ENCODE results near the gene MAPKAPK3. TPM values are rescaled to one million over a fixed set of nuclear protein-coding genes. Genes with fewer than 3 reads are reported as not detected.
A peak's percentile ranks its signal among the peaks of the same experiment; 100 is the strongest.
"Not testable (repeated sequence)": the region's sequence is repeated elsewhere in the genome, so short reads cannot be mapped to it uniquely, and the experiment has no call there.

MAPKAPK3 gene
- total and polyA plus RNA-seq, 12 donors: 40.6 to 101 (median 65.0) TPM

DNA sequence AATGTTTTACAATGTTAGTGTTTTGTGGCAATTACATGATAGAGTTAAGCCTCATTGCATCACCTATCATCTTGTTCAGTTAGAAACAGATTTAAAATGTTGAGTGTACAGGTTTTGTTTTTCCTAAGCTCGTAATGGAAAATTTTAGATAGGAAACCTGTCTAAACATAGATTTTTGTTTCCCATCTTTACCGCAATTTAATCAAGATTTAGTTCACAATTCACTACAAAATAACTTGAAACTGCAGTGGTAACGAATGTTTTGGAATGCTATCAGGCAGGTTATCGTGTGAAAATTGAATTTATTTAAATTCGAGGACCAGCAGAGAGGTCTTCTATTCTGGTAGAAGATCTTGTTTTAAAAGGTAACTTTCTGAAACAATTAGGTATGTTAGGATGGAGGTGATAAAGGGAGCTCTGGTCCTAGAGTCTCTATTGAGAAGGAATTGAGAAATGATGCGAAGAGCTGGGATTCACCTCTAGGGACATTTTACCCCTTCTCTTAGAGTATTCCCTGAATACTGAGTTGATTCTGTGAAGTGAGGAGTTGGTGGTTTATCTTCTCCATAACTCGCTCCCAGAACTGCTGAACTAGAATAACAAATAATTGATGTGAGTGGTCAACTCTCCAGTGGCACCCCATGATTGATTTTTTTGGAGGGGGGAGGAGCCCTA is 59.2 kb downstream of the MAPKAPK3 start:
- no peaks in the 10 kb centered on the region for H3K9me3 ChIP-seq (replicated peaks in 1 of 3)
- peaks cover 29% of the 10 kb centered on the region for H3K27me3 ChIP-seq
- TF ChIP-seq, protein P1, sequence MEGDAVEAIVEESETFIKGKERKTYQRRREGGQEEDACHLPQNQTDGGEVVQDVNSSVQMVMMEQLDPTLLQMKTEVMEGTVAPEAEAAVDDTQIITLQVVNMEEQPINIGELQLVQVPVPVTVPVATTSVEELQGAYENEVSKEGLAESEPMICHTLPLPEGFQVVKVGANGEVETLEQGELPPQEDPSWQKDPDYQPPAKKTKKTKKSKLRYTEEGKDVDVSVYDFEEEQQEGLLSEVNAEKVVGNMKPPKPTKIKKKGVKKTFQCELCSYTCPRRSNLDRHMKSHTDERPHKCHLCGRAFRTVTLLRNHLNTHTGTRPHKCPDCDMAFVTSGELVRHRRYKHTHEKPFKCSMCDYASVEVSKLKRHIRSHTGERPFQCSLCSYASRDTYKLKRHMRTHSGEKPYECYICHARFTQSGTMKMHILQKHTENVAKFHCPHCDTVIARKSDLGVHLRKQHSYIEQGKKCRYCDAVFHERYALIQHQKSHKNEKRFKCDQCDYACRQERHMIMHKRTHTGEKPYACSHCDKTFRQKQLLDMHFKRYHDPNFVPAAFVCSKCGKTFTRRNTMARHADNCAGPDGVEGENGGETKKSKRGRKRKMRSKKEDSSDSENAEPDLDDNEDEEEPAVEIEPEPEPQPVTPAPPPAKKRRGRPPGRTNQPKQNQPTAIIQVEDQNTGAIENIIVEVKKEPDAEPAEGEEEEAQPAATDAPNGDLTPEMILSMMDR (IDR thresholded peaks at IDR 0.05): no peak
- no peak for TF ChIP-seq POLR2A (IDR thresholded peaks at IDR 0.05)
- 76 to 83% (median 82%) methylated on average over 7 of the region's 7 CpGs for WGBS, 4 donors
- H3K27ac ChIP-seq: no peak overlapping the region
- no peaks in the 10 kb centered on the region for H3K36me3 ChIP-seq (replicated peaks in 1 of 2)
- H3K4me1 ChIP-seq (replicated peaks in 1 of 2): no peaks in the 10 kb centered on the region
- no peak for DNase-seq
- H3K4me3 ChIP-seq: no peak overlapping the region
- intact Hi-C loops (cut with DNase I): no loop called here

DNA sequence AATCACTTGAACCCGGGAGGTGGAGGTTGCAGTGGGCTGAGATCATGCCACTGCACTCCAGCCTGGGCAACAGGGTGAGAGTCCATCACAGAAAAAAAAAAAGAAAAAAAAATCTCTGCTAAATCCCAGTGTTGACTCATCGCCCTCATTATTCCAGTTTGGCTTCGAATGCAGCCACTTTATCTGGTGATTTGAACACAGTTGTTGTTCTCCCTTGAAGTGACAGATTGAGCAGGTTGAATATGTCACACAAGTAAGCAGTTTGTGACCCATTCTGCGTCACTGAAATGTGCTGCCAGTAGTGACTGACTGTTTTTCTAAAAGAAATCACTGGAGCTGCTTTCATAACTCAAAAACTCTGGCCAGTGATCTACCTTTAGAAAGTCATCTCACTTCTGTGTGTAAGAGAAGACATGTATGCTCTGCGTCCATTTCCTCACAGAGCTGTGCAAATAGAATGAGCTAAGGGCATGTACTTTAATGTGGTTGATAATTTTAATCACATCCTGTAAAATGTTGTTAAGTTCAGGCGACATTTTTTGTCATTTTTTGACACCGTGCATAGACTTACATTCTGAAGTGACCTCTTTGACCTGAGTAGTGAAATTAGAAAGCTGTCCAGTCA is 70.3 kb downstream of the MAPKAPK3 start:
- intact Hi-C loops (cut with DNase I): no loop called here
- WGBS, 4 donors: 64 to 74% (median 72%) methylated on average over 7 of the region's 7 CpGs
- TF ChIP-seq POLR2A (IDR thresholded peaks at IDR 0.05): no peak
- TF ChIP-seq, protein P1 (IDR thresholded peaks at IDR 0.05): no peak

DNA sequence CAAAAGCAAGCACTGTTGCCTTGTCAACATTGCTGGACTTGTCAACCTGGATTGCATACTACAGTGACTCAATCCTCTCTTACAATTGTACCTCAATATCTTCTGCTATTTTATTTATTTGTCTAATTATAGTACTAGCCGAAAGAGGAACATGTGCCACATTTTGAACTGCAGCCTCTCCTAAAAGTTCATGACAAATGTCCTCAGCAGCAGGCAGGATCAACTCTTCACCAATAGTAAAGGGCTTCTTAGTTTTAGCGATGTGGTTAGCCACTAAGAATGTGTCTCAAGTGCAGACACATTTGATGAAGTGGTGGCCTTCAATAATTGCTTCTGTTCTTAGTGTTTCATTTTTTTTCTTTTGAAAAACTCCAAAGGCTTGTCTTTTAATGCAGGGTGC is 71.0 kb downstream of the MAPKAPK3 start:
- 81 to 87% (median 84%) methylated on average over 2 of the region's 2 CpGs for WGBS, 4 donors
- H3K36me3 ChIP-seq (replicated peaks in 1 of 2): no peaks in the 10 kb centered on the region
- H3K4me3 ChIP-seq: no peak overlapping the region
- TF ChIP-seq POLR2A (IDR thresholded peaks at IDR 0.05): no peak
- TF ChIP-seq, protein P1 (IDR thresholded peaks at IDR 0.05): no peak
- intact Hi-C loops (cut with DNase I): no loop called here
- no peaks in the 10 kb centered on the region for H3K9me3 ChIP-seq (replicated peaks in 1 of 3)
- DNase-seq: no peak
- H3K27ac ChIP-seq: no peak overlapping the region
- H3K27me3 ChIP-seq: no peaks in the 10 kb centered on the region
- H3K4me1 ChIP-seq (replicated peaks in 1 of 2): no peaks in the 10 kb centered on the region

More for the DNA sequence above, 70.3 kb downstream of the MAPKAPK3 start:
- H3K4me3 ChIP-seq: no peak overlapping the region
- no peaks in the 10 kb centered on the region for H3K4me1 ChIP-seq (replicated peaks in 1 of 2)
- no peaks in the 10 kb centered on the region for H3K36me3 ChIP-seq (replicated peaks in 1 of 2)
- no peaks in the 10 kb centered on the region for H3K9me3 ChIP-seq (replicated peaks in 1 of 3)
- DNase-seq: peak in 1 of 7 donors; percentile 30
- H3K27ac ChIP-seq: no peak overlapping the region
- H3K27me3 ChIP-seq: no peaks in the 10 kb centered on the region

DNA sequence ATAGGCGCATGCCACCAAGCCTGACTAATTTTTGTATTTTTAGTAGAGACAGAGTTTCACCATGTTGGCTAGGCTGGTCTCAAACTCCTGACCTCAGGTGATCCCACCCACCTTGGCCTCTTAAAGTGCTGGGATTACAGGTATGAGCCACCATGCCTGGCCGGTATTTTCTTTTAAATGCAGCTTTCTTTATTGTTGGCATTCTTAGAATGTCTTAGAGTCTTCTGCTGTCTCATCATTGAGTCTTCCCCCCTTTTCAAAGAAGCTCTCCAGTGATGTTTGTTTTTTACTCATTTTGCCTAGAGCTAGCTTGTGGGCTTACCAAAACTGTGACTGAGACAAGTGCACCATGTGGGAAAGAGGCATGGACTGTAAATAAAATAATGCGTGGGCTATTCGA is 71.7 kb downstream of the MAPKAPK3 start:
- H3K4me1 ChIP-seq (replicated peaks in 1 of 2); intact Hi-C loops (cut with DNase I); H3K4me3 ChIP-seq; H3K27me3 ChIP-seq; H3K9me3 ChIP-seq (replicated peaks in 1 of 3); H3K36me3 ChIP-seq (replicated peaks in 1 of 2); DNase-seq; H3K27ac ChIP-seq: not testable (repeated sequence)
- 87 to 95% (median 89%) methylated on average over 4 of the region's 4 CpGs for WGBS, 4 donors

DNA sequence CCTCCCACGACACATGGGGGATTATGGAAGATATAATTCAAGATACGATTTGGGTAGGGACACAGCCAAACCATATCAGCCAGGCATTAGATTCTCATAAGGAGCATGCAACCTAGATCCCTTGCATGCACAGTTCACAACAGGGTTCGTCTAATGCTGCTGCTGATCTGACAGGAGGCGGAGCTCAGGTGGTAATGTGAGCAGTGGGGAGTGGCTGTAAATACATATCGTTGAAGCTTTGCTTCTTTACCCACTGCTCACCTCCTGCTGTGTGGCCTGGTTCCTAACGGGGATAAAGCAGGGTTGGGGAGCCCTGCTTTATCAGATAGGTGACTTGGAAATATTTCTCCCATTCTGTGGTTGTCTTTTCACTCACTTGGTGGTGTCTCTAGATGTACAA is 72.6 kb downstream of the MAPKAPK3 start:
- WGBS, 4 donors: 63 to 70% (median 67%) methylated on average over 5 to 6 of the region's 6 CpGs
- intact Hi-C loops (cut with DNase I): no loop called here

More for the DNA sequence above, 72.6 kb downstream of the MAPKAPK3 start:
- H3K4me3 ChIP-seq: no peak overlapping the region
- DNase-seq: no peak
- no peak overlapping the region for H3K27ac ChIP-seq
- TF ChIP-seq POLR2A (IDR thresholded peaks at IDR 0.05): no peak
- H3K9me3 ChIP-seq (replicated peaks in 1 of 3): no peaks in the 10 kb centered on the region
- no peaks in the 10 kb centered on the region for H3K27me3 ChIP-seq
- H3K36me3 ChIP-seq (replicated peaks in 1 of 2): no peaks in the 10 kb centered on the region
- no peaks in the 10 kb centered on the region for H3K4me1 ChIP-seq (replicated peaks in 1 of 2)
